HG02852 (cell line): ENCODE data around the gene DBNDD1.

Experiments used
- ATAC-seq: cut with Tn5 transposase; IDR thresholded peaks from one replicate; pipeline ENCODE4 v1.9.1; 2021; ENCODE audit warnings: mild to moderate bottlenecking, moderate library complexity; ENCODE audit not compliant: unreplicated experiment

Gene DBNDD1

DNA sequence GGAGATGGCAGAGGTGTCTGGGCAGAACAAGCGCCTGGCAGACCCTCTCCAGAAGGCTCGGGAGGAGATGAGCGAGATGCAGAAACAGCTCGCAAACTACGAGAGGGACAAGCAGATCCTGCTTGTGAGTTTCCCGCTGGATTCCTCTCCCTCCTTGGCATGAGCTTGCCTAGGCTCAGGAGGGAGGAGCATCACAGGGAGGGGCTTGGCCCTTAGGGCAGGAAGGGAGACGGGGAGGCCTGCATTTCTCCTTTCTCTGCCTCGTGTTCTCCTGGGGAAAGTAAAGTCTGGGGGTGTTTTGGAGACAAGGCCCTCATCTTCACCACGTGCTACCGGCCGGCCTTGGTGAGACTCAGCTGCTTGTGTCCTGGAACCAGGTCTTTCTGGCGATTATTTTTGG lies 18.0 kb upstream of the DBNDD1 start:
- no peak for ATAC-seq

DNA sequence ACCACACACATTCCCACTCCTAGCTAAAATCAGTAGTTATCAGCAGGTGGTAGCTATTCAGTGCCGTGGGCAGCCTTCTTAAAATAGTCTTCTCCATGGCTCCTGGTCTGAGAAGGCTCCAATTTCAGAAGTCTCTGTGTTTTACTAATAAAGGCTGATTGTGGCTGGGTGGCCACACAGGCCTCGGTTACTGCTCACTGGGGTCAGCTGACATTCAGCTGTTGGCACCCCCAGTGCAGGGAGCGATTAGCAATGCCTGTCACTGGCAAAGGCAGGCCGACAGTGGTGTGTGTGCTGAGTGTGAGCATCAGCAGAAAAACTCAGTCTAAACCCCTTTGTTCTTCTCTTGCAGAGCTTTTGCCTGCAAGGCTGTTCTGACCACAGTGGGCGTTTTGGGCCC lies 16.6 kb upstream of the DBNDD1 start:
- ATAC-seq = no peak

DNA sequence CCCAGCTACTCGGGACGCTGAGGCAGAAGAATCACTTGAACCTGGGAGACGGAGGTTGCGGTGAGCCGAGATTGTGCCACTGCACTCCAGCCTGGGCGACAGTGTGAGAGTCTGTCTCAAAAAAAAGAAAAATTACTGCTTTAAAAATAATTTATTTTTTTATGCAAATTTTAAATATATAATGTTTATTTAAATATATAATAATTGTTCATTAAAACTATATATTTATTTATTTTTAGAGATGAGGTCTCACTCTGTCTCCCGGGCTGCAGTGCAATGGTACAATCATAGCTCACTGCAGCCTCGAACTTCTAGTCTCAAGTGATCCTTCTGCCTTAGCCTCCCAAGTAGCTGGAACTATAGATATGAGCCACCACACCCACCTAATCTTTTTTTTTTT lies 15.2 kb upstream of the DBNDD1 start:
- ATAC-seq = no peak

GRCh38 chr16:90033387-90033786 lies 14.1 kb upstream of the DBNDD1 start:
- no peak for ATAC-seq

DNA sequence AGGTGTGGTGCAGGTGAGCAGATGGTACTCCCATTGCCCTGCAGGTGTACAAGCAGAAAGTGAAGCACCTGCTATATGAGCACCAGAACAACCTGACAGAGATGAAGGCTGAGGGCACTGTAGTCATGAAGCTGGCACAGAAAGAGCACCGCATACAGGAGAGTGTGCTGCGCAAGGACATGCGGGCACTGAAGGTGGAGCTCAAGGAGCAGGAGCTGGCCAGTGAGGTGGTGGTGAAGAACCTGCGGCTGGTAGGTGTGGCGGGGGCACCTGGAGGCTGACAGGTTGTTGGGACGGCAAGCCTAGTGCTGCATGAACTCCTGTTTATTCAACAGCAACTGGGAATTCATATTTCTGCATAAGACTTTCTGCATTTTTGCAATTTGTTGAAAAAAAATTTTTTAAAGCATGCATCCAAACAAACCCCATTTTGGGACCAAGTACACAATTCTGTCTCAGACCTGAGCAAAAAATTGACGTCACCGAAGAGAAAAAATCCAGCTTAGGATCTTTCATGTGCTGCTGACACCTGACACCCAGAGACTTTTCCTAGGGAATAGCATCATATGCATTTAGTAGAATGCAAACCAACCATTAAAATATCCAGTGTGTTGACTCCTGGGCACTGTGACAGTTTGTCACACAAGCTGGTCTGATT lies 13.5 kb upstream of the DBNDD1 start:
- ATAC-seq = no peak

DNA sequence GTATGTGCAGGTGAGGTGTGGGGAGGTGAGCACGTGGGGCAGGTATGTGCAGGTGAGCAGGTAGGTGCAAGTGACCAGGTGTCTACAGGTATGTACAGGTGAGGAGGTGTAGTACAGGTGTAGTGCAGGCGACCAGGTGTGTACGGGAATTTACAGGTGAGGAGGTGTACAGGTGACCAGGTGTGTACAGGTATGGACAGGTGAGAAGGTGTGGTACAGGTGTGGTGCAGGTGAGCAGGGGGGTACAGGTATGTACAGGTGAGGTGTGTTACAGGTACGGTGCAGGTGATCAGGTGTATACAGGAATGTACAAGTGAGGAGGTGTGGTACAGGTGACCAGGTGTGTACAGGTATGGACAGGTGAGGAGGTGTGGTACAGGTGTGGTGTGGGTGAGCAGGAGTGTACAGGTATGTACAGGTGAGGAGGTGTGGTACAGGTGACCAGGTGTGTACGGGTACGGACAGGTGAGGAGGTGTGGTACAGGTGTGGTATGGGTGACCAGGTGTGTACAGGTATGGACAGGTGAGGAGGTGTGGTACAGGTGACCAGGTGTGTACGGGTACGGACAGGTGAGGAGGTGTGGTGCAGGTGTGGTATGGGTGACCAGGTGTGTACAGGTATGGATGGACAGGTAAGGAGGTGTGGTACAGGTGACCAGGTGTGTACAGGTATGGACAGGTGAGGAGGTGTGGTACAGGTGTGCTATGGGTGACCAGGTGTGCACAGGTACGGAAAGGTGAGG lies 12.8 kb upstream of the DBNDD1 start:
- no peak for ATAC-seq

DNA sequence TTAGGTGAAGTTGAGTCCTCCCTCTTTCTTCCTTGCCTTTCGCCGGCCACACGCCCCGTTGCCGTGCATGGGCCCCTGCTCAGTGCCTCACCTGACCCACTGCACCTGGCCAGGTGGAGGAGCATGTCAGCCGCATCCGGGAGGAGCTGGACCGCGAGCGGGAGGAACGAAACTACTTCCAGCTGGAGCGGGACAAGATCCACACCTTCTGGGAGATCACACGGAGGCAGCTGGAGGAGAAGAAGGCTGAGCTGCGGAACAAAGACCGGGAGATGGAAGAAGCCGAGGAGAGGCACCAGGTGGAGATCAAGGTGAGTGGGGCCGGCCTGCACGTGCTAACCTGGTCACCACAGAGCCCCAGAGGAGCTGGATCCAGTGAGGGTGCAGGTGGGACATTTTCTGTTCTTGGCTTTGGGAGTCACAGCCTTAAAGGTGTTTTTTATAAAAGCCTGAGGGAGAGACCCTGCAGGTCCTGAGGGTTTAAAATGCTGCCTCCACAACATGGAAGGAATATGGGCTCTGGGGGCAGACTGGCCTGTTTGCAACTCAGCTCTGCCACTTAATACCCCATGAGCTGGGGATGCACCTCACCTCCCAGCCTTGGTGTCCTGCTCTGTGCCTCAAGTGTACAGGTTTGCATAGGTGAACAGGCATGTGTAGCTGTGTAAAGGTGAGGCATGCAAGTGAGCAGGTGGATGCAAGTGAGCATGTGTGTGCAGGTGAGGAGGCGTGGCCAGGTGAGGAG lies 12.1 kb upstream of the DBNDD1 start:
- ATAC-seq = no peak

- no peak for ATAC-seq
Measured at GRCh38 chr16:90028985-90029384, 9.7 kb upstream of the DBNDD1 start.

DNA sequence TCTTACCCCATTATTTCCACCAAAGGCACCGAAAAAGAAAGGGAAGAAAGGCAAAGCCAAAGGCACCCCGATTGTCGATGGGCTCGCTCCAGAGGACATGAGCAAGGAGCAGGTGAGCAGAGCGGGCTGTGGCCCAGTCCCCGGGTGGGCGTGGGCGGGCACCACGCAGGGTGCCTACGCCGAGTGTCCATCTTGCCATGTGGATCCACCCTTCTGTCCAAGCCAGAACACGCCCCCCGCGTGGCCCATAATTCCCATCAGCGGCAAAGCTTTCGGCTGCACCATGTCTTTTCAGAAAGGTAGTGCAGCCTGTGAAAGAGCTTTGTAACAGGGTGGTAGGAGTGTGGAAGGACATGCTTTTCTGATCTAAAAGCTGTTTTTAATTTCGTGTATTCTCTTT lies 8.4 kb upstream of the DBNDD1 start:
- ATAC-seq = no peak

DNA sequence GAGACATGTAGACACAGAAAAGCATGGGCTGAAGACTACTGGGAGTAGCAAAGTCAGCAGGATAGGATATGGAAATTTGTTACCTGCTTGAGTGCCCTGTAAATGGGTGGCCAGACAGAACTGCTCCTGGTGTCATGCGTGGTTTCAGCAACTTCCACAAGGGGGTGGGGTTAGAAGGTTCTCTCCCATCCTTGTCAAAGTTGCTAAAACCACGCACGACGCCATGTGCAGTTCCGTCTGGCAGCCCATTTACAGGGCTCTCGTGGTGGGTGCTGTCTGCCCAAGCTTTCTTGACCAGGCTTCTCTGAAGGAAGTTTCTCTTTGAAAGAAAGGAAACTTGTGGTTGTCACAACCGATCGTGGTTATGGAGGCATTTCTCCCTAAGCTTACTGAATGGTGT lies 6.9 kb upstream of the DBNDD1 start:
- ATAC-seq = no peak

- no peak for ATAC-seq
Measured at GRCh38 chr16:90023078-90023447, 3.8 kb upstream of the DBNDD1 start.

- peak; percentile 62 for ATAC-seq
Measured at GRCh38 chr16:90022209-90023077, 3.2 kb upstream of the DBNDD1 start.

DNA sequence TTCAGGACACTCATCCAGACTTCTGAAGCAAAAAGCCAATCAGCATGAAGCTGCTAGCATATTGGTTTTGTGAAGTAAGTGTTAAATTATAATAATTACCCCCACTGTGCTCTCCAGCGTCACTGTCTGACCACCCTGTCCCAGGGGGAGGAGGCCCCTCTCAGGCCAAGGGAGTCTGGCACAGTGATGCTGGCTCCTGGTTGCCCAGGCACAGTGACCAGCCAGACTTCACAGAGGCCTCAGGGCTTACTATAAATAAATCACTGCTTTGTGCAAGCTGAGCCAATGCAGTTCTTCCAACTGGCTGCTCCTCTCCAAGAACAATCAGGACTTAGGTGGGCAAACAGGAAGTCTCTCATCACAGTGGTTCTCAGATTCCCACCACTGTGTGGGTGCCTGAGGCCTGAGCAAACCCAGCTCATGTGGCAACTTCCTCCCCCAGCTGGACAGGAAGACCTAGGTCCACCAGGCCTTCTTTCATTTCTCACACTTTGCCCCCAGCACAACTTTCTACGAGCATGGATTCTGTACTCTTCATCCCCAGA lies 1.7 kb upstream of the DBNDD1 start:
- no peak for ATAC-seq

- ATAC-seq = no peak
Measured at GRCh38 chr16:90020260-90020837, 1.1 kb upstream of the DBNDD1 start.

GRCh38 chr16:90019543-90020259 lies 445 bp upstream of the DBNDD1 start:
- ATAC-seq = no peak

DNA sequence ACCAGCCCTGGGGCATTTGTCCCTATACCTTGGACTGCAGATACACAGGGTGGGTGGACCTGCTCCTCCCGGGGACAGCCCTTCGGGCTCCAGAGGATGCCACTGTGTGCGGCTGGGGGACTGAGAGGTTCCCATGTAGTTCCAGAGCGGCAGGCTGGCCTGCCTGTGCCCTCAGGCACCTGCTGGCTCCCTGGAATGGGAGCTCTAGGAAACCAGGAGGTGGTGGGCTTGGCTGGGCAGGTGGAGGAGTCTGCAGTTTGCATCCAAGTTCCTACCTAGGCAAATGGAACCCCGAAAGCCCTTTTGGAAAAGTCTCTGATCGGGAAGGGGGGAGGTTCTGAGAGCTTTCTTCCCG lies 982 bp downstream of the DBNDD1 start:
- ATAC-seq = no peak

- ATAC-seq = no peak
Measured at GRCh38 chr16:90016339-90016950, 2.8 kb downstream of the DBNDD1 start.

DNA sequence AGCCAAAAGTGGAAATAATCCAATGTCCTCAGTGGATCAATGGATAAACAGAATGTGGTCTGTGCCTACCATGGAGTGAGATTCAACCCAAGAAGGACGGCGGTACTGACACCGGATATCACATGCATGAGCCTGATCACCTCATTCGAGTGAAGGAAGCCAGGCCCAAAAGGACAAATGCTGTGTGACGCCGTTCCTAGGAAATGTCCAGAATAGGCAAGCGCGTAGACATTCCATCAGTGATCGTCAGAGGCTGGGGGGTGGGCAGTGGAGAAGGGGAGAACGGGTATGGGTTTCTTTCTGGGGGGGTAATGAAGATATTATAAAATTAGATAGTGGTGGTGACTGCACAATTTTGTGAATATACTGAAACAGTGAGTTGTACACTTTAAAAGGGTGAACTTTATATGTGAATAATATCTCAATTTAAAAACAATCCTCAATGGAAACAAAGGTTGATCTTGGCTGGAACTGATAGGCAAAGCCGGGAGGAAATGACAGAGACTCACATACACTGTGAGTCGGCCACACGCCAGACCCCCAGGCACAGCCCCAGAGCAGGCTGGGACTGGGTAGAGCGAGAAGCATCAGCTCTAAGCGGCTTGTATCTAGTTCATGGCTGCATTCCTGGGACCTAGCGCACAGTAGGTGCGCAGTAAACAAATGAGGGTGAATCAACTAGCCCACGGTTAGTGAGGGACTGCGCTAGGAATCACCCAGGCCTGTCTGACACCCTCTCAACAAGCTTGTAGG lies 3.5 kb downstream of the DBNDD1 start:
- ATAC-seq = no peak
